HCT116 (cell line): ENCODE data around the gene SVIL. TPM values are rescaled to one million over a fixed set of nuclear protein-coding genes. Genes with fewer than 3 reads are reported as not detected.

Source experiments
- ATAC-seq: fragments of 200-7000 bp; cut with Tn5 transposase; 2 replicates; pipeline ENCODE4 v1.9.1; 2020; ENCODE audit warnings: mild to moderate bottlenecking, moderate library complexity
- BruUV-seq: library from RNA; stranded (reverse); fragments of 400-500 nt; replicated peaks from 2 replicates; lab custom pipeline; 2021; lab: Mats Ljungman, UMichigan
- CTCF ChIA-PET: fragments of 300-600 bp; sonication (Branson Sonifier 250); formaldehyde crosslinking; loops from one replicate; lab custom pipeline; 2021; ENCODE audit warnings: antibody characterized with exemption; lab: Charles Lee
- POLR2A ChIA-PET: fragments of 300-600, 350-600 bp; sonication (Branson Sonifier 250); formaldehyde crosslinking; loops from one replicate; lab custom pipeline; 2021; ENCODE audit warnings: antibody characterized with exemption; lab: Charles Lee
- RAD21 ChIA-PET, 2 experiments: fragments of 300-600 bp; sonication (Branson Sonifier 250); formaldehyde crosslinking; loops; one replicate each; lab custom pipeline; 2023; ENCODE audit warnings: low total read pairs in 2 of 2; ENCODE audit not compliant: uncharacterized antibody in 2 of 2, unreplicated experiment in 2 of 2, low non-redundant PET in 1 of 2; lab: Charles Lee
- DNase-seq: peaks from one replicate; pipeline ENCODE4 v3.0.0-alpha.2; 2010; ENCODE audit warnings: low read depth, low spot score
- H2AFZ ChIP-seq: fragments of 200-600 bp; shearing (Covaris generic), sonication (generic); 2 replicates; pipeline ENCODE4 v1.6.1; 2017; ENCODE audit warnings: low read depth, mixed run types, mixed read lengths, antibody characterized with exemption, low read length; ENCODE audit not compliant: poor library complexity, severe bottlenecking
- H3K27ac ChIP-seq: 2 replicates; pipeline ENCODE4 v1.5.1; 2012; ENCODE audit warnings: low read depth, low read length
- H3K27me3 ChIP-seq: fragments of 200-600 bp; sonication (generic); 2 replicates; pipeline ENCODE4 v1.6.1; 2016; ENCODE audit warnings: mixed run types, low read length, mixed read lengths; ENCODE audit not compliant: insufficient read depth
- H3K36me3 ChIP-seq, 2 experiments: fragments of 200-500 bp in 1 of 2; fragments of 200-600 bp in 1 of 2; sonication (Bioruptor generic) in 1 of 2; sonication (generic) in 1 of 2; 2 replicates each; pipeline versions ENCODE4 v1.5.1 to v1.6.1; 2014 to 2016; ENCODE audit warnings: low read length in 2 of 2, inconsistent platforms in 1 of 2, mixed read lengths in 1 of 2, mixed run types in 1 of 2; ENCODE audit not compliant: insufficient read depth in 2 of 2, control insufficient read depth in 1 of 2
- H3K4me1 ChIP-seq, 2 experiments: fragments of 200-600 bp in 1 of 2; sonication (generic) in 1 of 2; 2 replicates each; pipeline versions ENCODE4 v1.5.1 to v1.6.1; 2012 to 2017; ENCODE audit warnings: low read length in 2 of 2, inconsistent platforms in 1 of 2, mild to moderate bottlenecking in 1 of 2, mixed read lengths in 1 of 2, mixed run types in 1 of 2, moderate library complexity in 1 of 2; ENCODE audit not compliant: insufficient read depth in 2 of 2, control insufficient read depth in 1 of 2
- H3K4me2 ChIP-seq: fragments of 200-600 bp; sonication (generic); 2 replicates; pipeline ENCODE4 v1.6.1; 2017; ENCODE audit warnings: mixed run types, low read length, mixed read lengths
- H3K4me3 ChIP-seq, 2 experiments: fragments of 200-600 bp in 1 of 2; sonication (generic) in 1 of 2; replicated peaks in 1 of 2; 2 replicates each; pipeline ENCODE4 v1.5.1; 2011 to 2016; ENCODE audit warnings: low read length in 2 of 2, control low read depth in 1 of 2, low read depth in 1 of 2, mild to moderate bottlenecking in 1 of 2, mixed read lengths in 1 of 2, mixed run types in 1 of 2
- H3K79me2 ChIP-seq: fragments of 200-600 bp; sonication (generic); 2 replicates; pipeline ENCODE4 v1.6.1; 2017; ENCODE audit warnings: mild to moderate bottlenecking, mixed run types, low read length, moderate library complexity, mixed read lengths; ENCODE audit not compliant: insufficient read depth
- H3K9ac ChIP-seq: fragments of 200-600 bp; sonication (generic); 2 replicates; pipeline ENCODE4 v1.6.1; 2016; ENCODE audit warnings: low read length, mixed read lengths
- H3K9me2 ChIP-seq: fragments of 200-600 bp; sonication (generic), shearing (Covaris generic); 2 replicates; pipeline ENCODE4 v1.6.1; 2017; ENCODE audit warnings: mixed run types, mild to moderate bottlenecking, moderate library complexity; ENCODE audit not compliant: insufficient read depth
- H3K9me3 ChIP-seq, 2 experiments: fragments of 200-500 bp in 1 of 2; fragments of 200-600 bp in 1 of 2; sonication (Bioruptor generic) in 1 of 2; sonication (generic) in 1 of 2; 2 replicates each; pipeline ENCODE4 v1.6.1; 2014 to 2017; ENCODE audit warnings: low read length in 2 of 2, mixed read lengths in 2 of 2, inconsistent platforms in 1 of 2, low read depth in 1 of 2, mild to moderate bottlenecking in 1 of 2, mixed run types in 1 of 2, moderate library complexity in 1 of 2; ENCODE audit not compliant: control insufficient read depth in 1 of 2, insufficient read depth in 1 of 2
- H4K20me1 ChIP-seq: fragments of 200-600 bp; sonication (generic), shearing (Covaris generic); 2 replicates; pipeline ENCODE4 v1.6.1; 2017; ENCODE audit warnings: mixed run types, mild to moderate bottlenecking, moderate library complexity; ENCODE audit not compliant: insufficient read depth
- ATF3 ChIP-seq: IDR thresholded peaks from 2 replicates; pipeline ENCODE4 v1.6.1; 2012
- CTCF ChIP-seq, 3 experiments: fragments of 200-600 bp in 1 of 3; sonication (generic) in 1 of 3; IDR thresholded peaks in 2 of 3; conservative IDR thresholded peaks in 1 of 3; 2 replicates each; pipeline ENCODE4 v1.5.1; 2012 to 2017; ENCODE audit warnings: low read depth in 2 of 3, low read length in 2 of 3, antibody characterized with exemption in 1 of 3, borderline replicate concordance in 1 of 3, control low read depth in 1 of 3, mild to moderate bottlenecking in 1 of 3, mixed read lengths in 1 of 3, mixed run types in 1 of 3, moderate library complexity in 1 of 3; ENCODE audit not compliant: insufficient read depth in 1 of 3
- ELF1 ChIP-seq: IDR thresholded peaks from 2 replicates; pipeline ENCODE4 v1.6.1; 2012; ENCODE audit warnings: low read depth, borderline replicate concordance
- EZH2phosphoT487 ChIP-seq: fragments of 200-600 bp; IDR thresholded peaks from 2 replicates; pipeline ENCODE4 v1.6.1; 2018; ENCODE audit warnings: antibody characterized with exemption, borderline replicate concordance
- JUND ChIP-seq: IDR thresholded peaks from 2 replicates; pipeline ENCODE4 v1.6.1; 2012
- MAX ChIP-seq: IDR thresholded peaks from 2 replicates; pipeline ENCODE4 v1.6.1; 2012
- POLR2A ChIP-seq: IDR thresholded peaks from 2 replicates; pipeline ENCODE4 v1.7.0; 2011; ENCODE audit warnings: borderline replicate concordance; ENCODE audit not compliant: insufficient read depth, insufficient read length; ENCODE audit errors: extremely low read depth
- POLR2AphosphoS5 ChIP-seq: IDR thresholded peaks from 2 replicates; pipeline ENCODE4 v1.6.1; 2011; ENCODE audit warnings: mild to moderate bottlenecking, low read depth, low read length, moderate library complexity
- RAD21 ChIP-seq: IDR thresholded peaks from 2 replicates; pipeline ENCODE4 v1.6.1; 2012; ENCODE audit warnings: low read depth, mild to moderate bottlenecking
- REST ChIP-seq: IDR thresholded peaks from 2 replicates; pipeline ENCODE4 v1.6.1; 2012; ENCODE audit warnings: low read depth
- SIN3A ChIP-seq: IDR thresholded peaks from 2 replicates; pipeline ENCODE4 v1.6.1; 2012; ENCODE audit warnings: low read depth
- YY1 ChIP-seq: IDR thresholded peaks from 2 replicates; pipeline ENCODE4 v1.6.1; 2011; ENCODE audit warnings: low read length, low read depth, moderate library complexity, mild to moderate bottlenecking; ENCODE audit not compliant: insufficient replicate concordance; ENCODE audit errors: extremely low read depth
- ZNF274 ChIP-seq: fragments of 200-500 bp; sonication (Bioruptor generic); IDR thresholded peaks from 2 replicates; pipeline ENCODE4 v1.6.1; 2014; ENCODE audit warnings: mild to moderate bottlenecking, low read depth, low read length, inconsistent platforms
- intact Hi-C: fragments of 100-400 bp; cut with micrococcal nuclease; formaldehyde crosslinking; loops from 2 replicates; pipeline ENCODE4 v1.10.0; 2022
- total RNA-seq: library from RNA; stranded (reverse); gene quantifications from one replicate; pipeline ENCODE4 v1.2.1, GENCODE V29; 2021; ENCODE audit not compliant: unreplicated experiment

SVIL gene
- total RNA-seq, 1 experiment from 2014 or later: 27.0 TPM

GRCh38 chr10:29428486-29428885, 206.3 kb downstream of the SVIL start:
- no peak overlapping the region for H2AFZ ChIP-seq
- H3K4me2 ChIP-seq: no peak overlapping the region
- DNase-seq: no peak
- ChIA-PET RAD21 (no interaction called here), CTCF (interaction anchor here (0.6 to 2.6 kb wide), 5 partner anchors 12 to 163 kb away, joined by 3 to 13 read pairs (median 4); no protein-coding TSS in a partner anchor), POLR2A (interaction anchor here (0.9 kb wide), 1 partner anchor 10 kb away, joined by 3 read pairs; no protein-coding TSS in a partner anchor)
- intact Hi-C loops: no loop called here
- TF ChIP-seq YY1 (no peak), ATF3 (no peak), ZNF274 (no peak), RAD21 (no peak), CTCF (IDR thresholded peaks at IDR 0.05 in 2 of 3, conservative IDR thresholded peaks at IDR 0.05 in 1 of 3; ENCODE audit: borderline replicate concordance in 1 of 3, insufficient read depth in 1 of 3, low read depth in 2 of 3, low read length in 2 of 3) (no peak), JUND (no peak), POLR2A (no peak), SIN3A (no peak), REST (no peak), POLR2AphosphoS5 (no peak), MAX (no peak), EZH2phosphoT487 (no peak), ELF1 (no peak)
- 0 out of 4 replicates have a peak, but pooled peaks cover 0 to 12% of the 10 kb centered on the region in 2 experiments for H3K36me3 ChIP-seq
- no peaks in the 10 kb centered on the region for H3K9me3 ChIP-seq
- no peak overlapping the region for H3K9ac ChIP-seq
- H3K9me2 ChIP-seq: no peaks in the 10 kb centered on the region
- no peak for ATAC-seq
- no TSS peak for BruUV-seq
- H3K4me3 ChIP-seq: no peak overlapping the region
- no peaks in the 10 kb centered on the region for H4K20me1 ChIP-seq
- H3K4me1 ChIP-seq: no peaks in the 10 kb centered on the region
- peaks cover 7% of the 10 kb centered on the region; the same call in 1 of the 2 replicates for H3K79me2 ChIP-seq
- no peaks in the 10 kb centered on the region for H3K27me3 ChIP-seq
- no peak overlapping the region for H3K27ac ChIP-seq
